IPS DF 6.9 (cell line): Measurements from ENCODE around the gene DGKB.
"Not testable (repeated sequence)": the region's sequence is repeated elsewhere in the genome, so short reads cannot be mapped to it uniquely, and the experiment has no call there.

Experiments used
- DNase-seq: peaks from one replicate; pipeline ENCODE4 v3.0.0-alpha.2; 2013; ENCODE audit warnings: low read depth, low spot score
- H3K27ac ChIP-seq: one replicate; pipeline ENCODE4 v1.5.1; 2013; ENCODE audit warnings: low read length, control low read depth
- H3K27me3 ChIP-seq: 2 replicates; pipeline ENCODE4 v1.6.1; 2013; ENCODE audit warnings: mild to moderate bottlenecking, low read length; ENCODE audit not compliant: control insufficient read depth, insufficient read depth
- H3K36me3 ChIP-seq: 2 replicates; pipeline ENCODE4 v1.6.1; 2013; ENCODE audit warnings: low read length; ENCODE audit not compliant: control insufficient read depth, insufficient read depth
- H3K4me1 ChIP-seq: 2 replicates; pipeline ENCODE4 v1.6.1; 2013; ENCODE audit warnings: low read length; ENCODE audit not compliant: control insufficient read depth, insufficient read depth
- H3K4me3 ChIP-seq: 2 replicates; pipeline ENCODE4 v1.5.1; 2013; ENCODE audit warnings: mild to moderate bottlenecking, low read length
- H3K9me3 ChIP-seq: 2 replicates; pipeline ENCODE4 v1.6.1; 2013; ENCODE audit warnings: low read length, inconsistent platforms; ENCODE audit not compliant: control insufficient read depth, insufficient read depth
- WGBS: extraction: QIAGEN DNeasy Blood & Tissue Kit; methylation state at CpG from one replicate; pipeline ENCODE4 v1.1.7; 2013; ENCODE audit warnings: mixed read lengths, missing lambda C conversion rate; ENCODE audit not compliant: insufficient read length, insufficient coverage; 5-methylcytosine and 5-hydroxymethylcytosine counted together

DGKB gene

DNA sequence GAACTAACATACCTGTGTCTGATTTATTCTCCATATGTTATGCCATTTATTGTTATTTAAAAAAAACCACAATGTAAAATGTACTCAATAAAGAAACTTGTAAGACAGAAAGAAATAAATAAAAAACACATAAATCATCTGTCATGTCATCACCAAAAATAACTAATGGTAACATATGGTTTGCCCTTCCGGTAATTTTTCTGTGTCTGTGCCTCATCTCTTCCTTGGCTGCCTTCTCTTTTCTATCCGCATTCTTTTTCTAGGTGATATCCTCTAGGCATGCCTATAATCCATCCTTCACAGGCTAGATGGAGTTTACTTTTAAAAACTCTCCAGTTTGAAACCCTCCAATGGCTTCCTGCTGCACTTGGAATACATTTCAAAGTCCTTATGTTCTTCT lies 609.1 kb downstream of the DGKB start:
- H3K27ac ChIP-seq: no peak overlapping the region

GRCh38 chr7:14292737-14293136 lies 609.8 kb downstream of the DGKB start:
- no peaks in the 10 kb centered on the region for H3K4me1 ChIP-seq
- H3K27me3 ChIP-seq: no peaks in the 10 kb centered on the region
- H3K36me3 ChIP-seq: no peaks in the 10 kb centered on the region
- H3K27ac ChIP-seq: no peak overlapping the region
- DNase-seq: no peak
- H3K4me3 ChIP-seq: no peak overlapping the region
- no peaks in the 10 kb centered on the region for H3K9me3 ChIP-seq

More for the DNA sequence above, 609.1 kb downstream of the DGKB start:
- no peaks in the 10 kb centered on the region for H3K4me1 ChIP-seq
- no peak for DNase-seq
- no peaks in the 10 kb centered on the region for H3K9me3 ChIP-seq
- no peak overlapping the region for H3K4me3 ChIP-seq
- H3K36me3 ChIP-seq: no peaks in the 10 kb centered on the region
- H3K27me3 ChIP-seq: no peaks in the 10 kb centered on the region
- no CpG with 5 or more reads among the region's 2 CpGs for WGBS

DNA sequence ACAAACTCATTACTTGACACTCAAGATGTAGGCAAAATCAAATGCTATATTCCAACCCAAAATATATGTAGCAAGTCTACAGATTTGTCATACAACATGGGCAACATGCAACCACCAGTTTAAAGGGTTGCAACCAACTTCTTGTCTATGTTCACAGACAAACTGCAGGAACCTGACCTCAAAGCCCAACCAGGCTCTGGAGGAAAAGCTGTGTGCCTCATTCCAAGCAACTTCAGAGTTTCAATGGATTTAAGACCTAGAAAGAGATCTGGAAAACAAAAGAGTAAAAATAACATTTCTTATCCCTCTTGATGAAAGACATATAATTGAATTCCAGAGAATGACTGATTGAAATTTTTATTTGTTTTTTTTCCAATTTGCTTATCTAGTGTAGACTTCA lies 612.6 kb downstream of the DGKB start:
- Histone ChIP-seq H3K4me3 (no peak overlapping the region), H3K27me3 (no peaks in the 10 kb centered on the region), H3K4me1 (no peaks in the 10 kb centered on the region), H3K36me3 (no peaks in the 10 kb centered on the region), H3K9me3 (no peaks in the 10 kb centered on the region), H3K27ac (no peak overlapping the region)
- DNase-seq: no peak

DNA sequence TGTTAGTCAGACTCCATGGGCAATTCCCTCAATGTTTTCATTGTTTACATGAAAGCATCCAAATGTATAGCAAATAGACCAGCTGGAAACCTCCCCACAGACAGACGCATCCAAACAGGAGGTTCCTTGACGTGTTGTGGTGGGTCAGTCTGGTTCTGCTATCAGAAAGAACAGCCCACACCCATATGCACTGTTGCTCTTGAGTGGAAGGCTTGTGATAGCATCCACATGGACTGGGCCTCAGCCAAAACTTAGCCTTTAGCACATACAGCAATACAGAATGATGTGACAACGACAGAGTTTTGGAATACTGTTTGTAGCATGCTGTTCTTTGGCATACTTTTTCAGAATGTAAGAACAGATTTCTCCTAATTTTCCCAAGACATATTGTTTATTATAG lies 613.9 kb downstream of the DGKB start:
- no peaks in the 10 kb centered on the region for H3K36me3 ChIP-seq
- no peak overlapping the region for H3K27ac ChIP-seq
- H3K4me3 ChIP-seq: no peak overlapping the region
- no peaks in the 10 kb centered on the region for H3K9me3 ChIP-seq
- WGBS: no CpG with 5 or more reads among the region's 3 CpGs
- H3K4me1 ChIP-seq: no peaks in the 10 kb centered on the region
- no peaks in the 10 kb centered on the region for H3K27me3 ChIP-seq
- no peak for DNase-seq

GRCh38 chr7:14287398-14287797 lies 615.2 kb downstream of the DGKB start:
- H3K27me3 ChIP-seq: no peaks in the 10 kb centered on the region
- H3K4me3 ChIP-seq: no peak overlapping the region
- no CpG with 5 or more reads among the region's 2 CpGs for WGBS
- DNase-seq: no peak
- no peaks in the 10 kb centered on the region for H3K4me1 ChIP-seq
- H3K9me3 ChIP-seq: no peaks in the 10 kb centered on the region
- no peaks in the 10 kb centered on the region for H3K36me3 ChIP-seq
- H3K27ac ChIP-seq: no peak overlapping the region

DNA sequence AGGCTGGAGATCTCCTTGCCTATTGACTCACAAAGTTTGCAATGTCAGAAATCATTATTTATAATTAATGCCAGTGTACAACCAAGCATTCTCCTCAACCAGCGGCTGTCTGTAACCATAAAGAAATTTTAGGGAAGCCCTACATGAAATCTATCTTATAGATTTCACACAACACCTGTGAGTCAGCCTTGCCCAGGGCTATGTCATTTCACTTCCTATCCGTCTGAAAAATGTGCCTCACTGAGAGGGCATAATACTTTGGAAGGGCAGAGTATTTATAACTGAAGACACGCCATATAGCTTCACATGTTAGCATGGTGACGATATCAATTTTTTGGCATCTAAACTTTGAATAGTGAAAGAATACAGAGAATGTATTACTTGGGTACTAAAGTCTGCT lies 616.5 kb downstream of the DGKB start:
- Histone ChIP-seq H3K4me3 (no peak overlapping the region), H3K27me3 (no peaks in the 10 kb centered on the region), H3K27ac (no peak overlapping the region), H3K4me1 (no peaks in the 10 kb centered on the region), H3K9me3 (no peaks in the 10 kb centered on the region), H3K36me3 (no peaks in the 10 kb centered on the region)
- no CpG with 5 or more reads among the region's 4 CpGs for WGBS
- DNase-seq: no peak

DNA sequence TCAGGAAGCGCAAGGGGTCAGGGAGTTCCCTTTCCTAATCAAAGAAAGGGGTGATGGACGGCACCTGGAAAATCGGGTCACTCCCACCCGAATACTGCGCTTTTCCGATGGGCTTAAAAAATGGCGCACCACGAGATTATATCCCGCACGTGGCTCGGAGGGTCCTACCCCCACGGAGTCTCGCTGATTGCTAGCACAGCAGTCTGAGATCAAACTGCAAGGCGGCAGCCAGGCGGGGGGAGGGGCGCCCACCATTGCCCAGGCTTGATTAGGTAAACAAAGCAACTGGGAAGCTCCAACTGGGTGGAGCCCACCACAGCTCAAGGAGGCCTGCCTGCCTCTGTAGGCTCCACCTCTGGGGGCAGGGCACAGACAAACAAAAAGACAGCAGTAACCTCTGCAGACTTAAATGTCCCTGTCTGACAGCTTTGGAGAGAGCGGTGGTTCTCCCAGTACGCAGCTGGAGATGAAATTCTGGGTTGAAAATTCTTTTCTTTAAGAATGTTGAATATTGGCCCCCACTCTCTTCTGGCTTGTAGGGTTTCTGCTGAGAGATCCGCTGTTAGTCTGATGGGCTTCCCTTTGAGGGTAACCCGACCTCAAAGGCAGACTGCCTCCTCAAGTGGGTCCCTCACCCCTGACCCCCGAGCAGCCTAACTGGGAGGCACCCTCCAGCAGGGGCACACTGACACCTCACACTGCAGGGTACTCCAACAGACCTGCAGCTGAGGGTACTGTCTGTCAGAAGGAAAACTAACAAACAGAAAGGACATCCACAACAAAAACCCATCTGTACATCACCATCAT lies 623.3 kb downstream of the DGKB start:
- not testable (repeated sequence) for H3K27me3 ChIP-seq, H3K36me3 ChIP-seq, H3K9me3 ChIP-seq, H3K27ac ChIP-seq, H3K4me1 ChIP-seq, DNase-seq
- no CpG with 5 or more reads among the region's 21 CpGs for WGBS
- H3K4me3 ChIP-seq: peak overlapping the region; percentile 47; the same call in 1 of the 2 replicates

DNA sequence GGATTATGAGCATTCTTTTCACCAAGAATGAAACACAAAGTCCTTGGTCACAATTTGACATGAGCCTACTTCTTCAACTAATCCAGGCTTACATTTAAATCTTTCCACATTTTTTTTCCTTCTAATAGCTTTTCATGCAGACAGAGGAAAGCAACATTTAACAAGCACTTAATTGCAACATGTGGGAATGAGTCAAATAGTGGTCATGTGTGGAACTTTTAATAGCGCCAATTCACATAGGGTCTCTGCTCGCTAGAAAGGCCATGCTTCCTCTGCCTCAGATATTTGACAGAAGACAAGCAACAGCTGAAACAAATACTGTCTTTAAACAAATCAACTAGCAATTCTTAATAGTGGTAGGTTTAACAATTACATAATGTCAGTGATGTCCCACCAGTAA lies 627.2 kb downstream of the DGKB start:
- no CpG with 5 or more reads among the region's 2 CpGs for WGBS

GRCh38 chr7:14271441-14271840 lies 631.1 kb downstream of the DGKB start:
- Histone ChIP-seq H3K4me1 (no peaks in the 10 kb centered on the region), H3K27me3 (no peaks in the 10 kb centered on the region), H3K9me3 (no peaks in the 10 kb centered on the region), H3K36me3 (no peaks in the 10 kb centered on the region), H3K27ac (no peak overlapping the region), H3K4me3 (no peak overlapping the region)
- no peak for DNase-seq
- WGBS: no CpG with 5 or more reads among the region's 3 CpGs

More for the DNA sequence above, 627.2 kb downstream of the DGKB start:
- H3K36me3 ChIP-seq: no peaks in the 10 kb centered on the region
- no peak for DNase-seq
- no peak overlapping the region for H3K27ac ChIP-seq
- no peaks in the 10 kb centered on the region for H3K9me3 ChIP-seq
- no peaks in the 10 kb centered on the region for H3K27me3 ChIP-seq
- no peaks in the 10 kb centered on the region; the same call in 1 of the 2 replicates for H3K4me1 ChIP-seq
- H3K4me3 ChIP-seq: no peak overlapping the region

GRCh38 chr7:14270099-14270498 lies 632.5 kb downstream of the DGKB start:
- no peaks in the 10 kb centered on the region for H3K9me3 ChIP-seq
- no peak overlapping the region for H3K27ac ChIP-seq
- no peak overlapping the region for H3K4me3 ChIP-seq
- no peaks in the 10 kb centered on the region for H3K4me1 ChIP-seq
- no peak for DNase-seq
- H3K36me3 ChIP-seq: no peaks in the 10 kb centered on the region
- no CpG with 5 or more reads among the region's 5 CpGs for WGBS
- no peaks in the 10 kb centered on the region for H3K27me3 ChIP-seq

GRCh38 chr7:14260011-14260410 lies 642.5 kb downstream of the DGKB start:
- Histone ChIP-seq H3K9me3 (no peaks in the 10 kb centered on the region), H3K27me3 (no peaks in the 10 kb centered on the region), H3K4me3 (no peak overlapping the region), H3K36me3 (no peaks in the 10 kb centered on the region), H3K4me1 (no peaks in the 10 kb centered on the region), H3K27ac (no peak overlapping the region)
- DNase-seq: no peak
